HEK293 (cell line): ENCODE measurements around the gene FAM8A1.

ENCODE experiments used
- GLIS2 ChIP-seq: fragments of 450-650 bp; formaldehyde crosslinking; IDR thresholded peaks from 2 replicates; pipeline ENCODE4 v1.5.1; 2016; ENCODE audit warnings: missing biosample characterization, missing genetic modification characterization
- KLF16 ChIP-seq: fragments of 450-650 bp; formaldehyde crosslinking; IDR thresholded peaks from 2 replicates; pipeline ENCODE4 v1.5.1; 2017; ENCODE audit warnings: missing biosample characterization, missing genetic modification characterization
- YY1 ChIP-seq: fragments of 450-650 bp; formaldehyde crosslinking; IDR thresholded peaks from 2 replicates; pipeline ENCODE4 v1.5.1; 2018; ENCODE audit warnings: missing biosample characterization, missing genetic modification characterization
- ZNF174 ChIP-seq: fragments of 450-650 bp; formaldehyde crosslinking; IDR thresholded peaks from 2 replicates; pipeline ENCODE4 v1.5.0; 2017; ENCODE audit warnings: missing biosample characterization, mild to moderate bottlenecking, missing genetic modification characterization
- ZNF274 ChIP-seq, 2 experiments: fragments of 200-500 bp in 1 of 2; fragments of 450-650 bp in 1 of 2; sonication (Bioruptor generic) in 1 of 2; formaldehyde crosslinking in 1 of 2; IDR thresholded peaks; 2 replicates each; pipeline versions ENCODE4 v1.5.1 to v1.6.1; 2014 to 2016; ENCODE audit warnings: borderline replicate concordance in 1 of 2, inconsistent platforms in 1 of 2, low read length in 1 of 2, missing biosample characterization in 1 of 2, missing genetic modification characterization in 1 of 2
- ZNF423 ChIP-seq: fragments of 450-650 bp; formaldehyde crosslinking; IDR thresholded peaks from 2 replicates; pipeline ENCODE4 v1.5.1; 2016; ENCODE audit warnings: missing biosample characterization, missing genetic modification characterization
- ZNF521 ChIP-seq: fragments of 450-650 bp; formaldehyde crosslinking; IDR thresholded peaks from 2 replicates; pipeline ENCODE4 v1.5.1; 2017; ENCODE audit warnings: missing biosample characterization, mild to moderate bottlenecking, missing genetic modification characterization
- ZNF555 ChIP-seq: fragments of 450-650 bp; formaldehyde crosslinking; conservative IDR thresholded peaks from 2 replicates; pipeline ENCODE4 v1.5.1; 2017; ENCODE audit warnings: missing biosample characterization, mild to moderate bottlenecking, missing genetic modification characterization, inconsistent platforms
- ZNF558 ChIP-seq: fragments of 450-650 bp; formaldehyde crosslinking; IDR thresholded peaks from 2 replicates; pipeline ENCODE4 v1.5.1; 2016; ENCODE audit warnings: missing biosample characterization, missing genetic modification characterization
- ZNF660 ChIP-seq: fragments of 450-650 bp; IDR thresholded peaks from 2 replicates; pipeline ENCODE4 v1.5.1; 2018; ENCODE audit warnings: missing biosample characterization, mild to moderate bottlenecking, missing genetic modification characterization
- ZNF747 ChIP-seq: fragments of 450-650 bp; formaldehyde crosslinking; IDR thresholded peaks from 2 replicates; pipeline ENCODE4 v1.5.1; 2016; ENCODE audit warnings: missing biosample characterization, missing genetic modification characterization
- TF ChIP-seq, protein P1 (sequence below): fragments of 450-650 bp; formaldehyde crosslinking; IDR thresholded peaks from 2 replicates; pipeline ENCODE4 v1.5.1; 2016; ENCODE audit warnings: missing biosample characterization, missing genetic modification characterization
- TF ChIP-seq, protein P2 (sequence below): IDR thresholded peaks from 2 replicates; pipeline ENCODE4 v1.6.1; 2011; ENCODE audit warnings: mild to moderate bottlenecking, low read depth, low read length, borderline replicate concordance

DNA sequence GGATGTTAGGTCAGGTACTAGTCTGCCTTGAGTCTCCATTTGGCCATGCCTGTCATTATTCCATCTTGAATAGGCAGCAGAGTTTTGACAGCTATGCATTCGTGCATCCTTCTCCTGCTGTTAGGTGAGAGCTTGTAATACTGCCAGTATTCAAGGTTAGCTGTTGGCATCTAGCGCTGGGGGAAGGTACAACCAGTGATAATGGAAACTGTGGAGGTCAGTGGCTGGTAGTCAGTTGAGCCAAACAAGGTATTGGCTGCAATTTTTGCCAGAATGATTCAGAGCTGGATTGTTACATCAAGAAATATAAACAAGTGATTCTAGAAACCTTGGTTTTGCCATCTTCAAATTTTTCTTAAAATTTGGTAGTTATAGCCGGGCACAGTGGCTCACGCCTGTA, 6.5 kb downstream of the FAM8A1 start:
- TF ChIP-seq, protein P1, sequence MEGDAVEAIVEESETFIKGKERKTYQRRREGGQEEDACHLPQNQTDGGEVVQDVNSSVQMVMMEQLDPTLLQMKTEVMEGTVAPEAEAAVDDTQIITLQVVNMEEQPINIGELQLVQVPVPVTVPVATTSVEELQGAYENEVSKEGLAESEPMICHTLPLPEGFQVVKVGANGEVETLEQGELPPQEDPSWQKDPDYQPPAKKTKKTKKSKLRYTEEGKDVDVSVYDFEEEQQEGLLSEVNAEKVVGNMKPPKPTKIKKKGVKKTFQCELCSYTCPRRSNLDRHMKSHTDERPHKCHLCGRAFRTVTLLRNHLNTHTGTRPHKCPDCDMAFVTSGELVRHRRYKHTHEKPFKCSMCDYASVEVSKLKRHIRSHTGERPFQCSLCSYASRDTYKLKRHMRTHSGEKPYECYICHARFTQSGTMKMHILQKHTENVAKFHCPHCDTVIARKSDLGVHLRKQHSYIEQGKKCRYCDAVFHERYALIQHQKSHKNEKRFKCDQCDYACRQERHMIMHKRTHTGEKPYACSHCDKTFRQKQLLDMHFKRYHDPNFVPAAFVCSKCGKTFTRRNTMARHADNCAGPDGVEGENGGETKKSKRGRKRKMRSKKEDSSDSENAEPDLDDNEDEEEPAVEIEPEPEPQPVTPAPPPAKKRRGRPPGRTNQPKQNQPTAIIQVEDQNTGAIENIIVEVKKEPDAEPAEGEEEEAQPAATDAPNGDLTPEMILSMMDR (tag by site-specific recombination): no peak
- TF ChIP-seq ZNF558 (tag by site-specific recombination) (no peak), ZNF660 (tag by site-specific recombination) (no peak), KLF16 (no peak), ZNF521 (tag by site-specific recombination) (no peak), ZNF747 (no peak), ZNF423 (tag by site-specific recombination) (no peak), ZNF174 (tag by site-specific recombination) (no peak), YY1 (tag by site-specific recombination) (no peak), ZNF555 (tag by site-specific recombination) (no peak), ZNF274 (IDR thresholded peaks at IDR 0.05; ENCODE audit: low read length) (no peak), ZNF274 (tag by site-specific recombination; IDR thresholded peaks at IDR 0.05; ENCODE audit: borderline replicate concordance) (no peak), GLIS2 (no peak)
- TF ChIP-seq, protein P2, sequence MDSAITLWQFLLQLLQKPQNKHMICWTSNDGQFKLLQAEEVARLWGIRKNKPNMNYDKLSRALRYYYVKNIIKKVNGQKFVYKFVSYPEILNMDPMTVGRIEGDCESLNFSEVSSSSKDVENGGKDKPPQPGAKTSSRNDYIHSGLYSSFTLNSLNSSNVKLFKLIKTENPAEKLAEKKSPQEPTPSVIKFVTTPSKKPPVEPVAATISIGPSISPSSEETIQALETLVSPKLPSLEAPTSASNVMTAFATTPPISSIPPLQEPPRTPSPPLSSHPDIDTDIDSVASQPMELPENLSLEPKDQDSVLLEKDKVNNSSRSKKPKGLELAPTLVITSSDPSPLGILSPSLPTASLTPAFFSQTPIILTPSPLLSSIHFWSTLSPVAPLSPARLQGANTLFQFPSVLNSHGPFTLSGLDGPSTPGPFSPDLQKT: no peak
